ENCODE measurements around the gene UBQLN3. TPM values are rescaled to one million over a fixed set of nuclear protein-coding genes. Genes with fewer than 3 reads are reported as not detected.

The UBQLN3 gene
- total RNA-seq, 1 donor from 2014 or later = not detected

- no peak for TF ChIP-seq CTCF (IDR thresholded peaks at IDR 0.05; ENCODE audit: insufficient read depth, low read length, severe bottlenecking)
- no peaks in the 10 kb centered on the region for H3K27me3 ChIP-seq (ENCODE audit: control insufficient read depth, insufficient read depth, low read length)
- DNase-seq (ENCODE audit: low read depth) (no peak), FAIRE-seq (no peak)
- H3K36me3 ChIP-seq (ENCODE audit: control insufficient read depth, insufficient read depth, low read length) = no peaks in the 10 kb centered on the region
- H3K4me3 ChIP-seq (ENCODE audit: low read depth, low read length) = no peak within 1 kb of the TSS
Measured at GRCh38 chr11:5516599-5516998, 6.8 kb upstream of the UBQLN3 start, which contains the start of gene UBQLNL. Gene UBQLNL (minus strand): TSS chr11:5516699. CDS start chr11:5516441, 258 bp downstream.

- TF ChIP-seq CTCF (IDR thresholded peaks at IDR 0.05; ENCODE audit: insufficient read depth, low read length, severe bottlenecking) = no peak
- no peak overlapping the region for H3K4me3 ChIP-seq (ENCODE audit: low read depth, low read length)
- FAIRE-seq (peak; percentile 32), DNase-seq (ENCODE audit: low read depth) (no peak)
- H3K36me3 ChIP-seq (ENCODE audit: control insufficient read depth, insufficient read depth, low read length) = no peaks in the 10 kb centered on the region
- H3K27me3 ChIP-seq (ENCODE audit: control insufficient read depth, insufficient read depth, low read length) = no peaks in the 10 kb centered on the region
Measured at GRCh38 chr11:5514841-5515240, 5.1 kb upstream of the UBQLN3 start.

- TF ChIP-seq CTCF (IDR thresholded peaks at IDR 0.05; ENCODE audit: insufficient read depth, low read length, severe bottlenecking) = no peak
- DNase-seq (ENCODE audit: low read depth) = no peak
- Histone ChIP-seq H3K4me3 (ENCODE audit: low read depth, low read length) (no peak overlapping the region), H3K27me3 (ENCODE audit: control insufficient read depth, insufficient read depth, low read length) (no peaks in the 10 kb centered on the region), H3K36me3 (ENCODE audit: control insufficient read depth, insufficient read depth, low read length) (no peaks in the 10 kb centered on the region)
- FAIRE-seq = no peak
Measured at GRCh38 chr11:5508605-5509004, 1.2 kb downstream of the UBQLN3 start.

- no peak for TF ChIP-seq CTCF (IDR thresholded peaks at IDR 0.05; ENCODE audit: insufficient read depth, low read length, severe bottlenecking)
- peak; percentile 58 for FAIRE-seq
- H3K4me3 ChIP-seq (ENCODE audit: low read depth, low read length) = no peak overlapping the region
- H3K36me3 ChIP-seq (ENCODE audit: control insufficient read depth, insufficient read depth, low read length) = no peaks in the 10 kb centered on the region
- no peak for DNase-seq (ENCODE audit: low read depth)
- no peaks in the 10 kb centered on the region for H3K27me3 ChIP-seq (ENCODE audit: control insufficient read depth, insufficient read depth, low read length)
Measured at GRCh38 chr11:5507933-5508305, 1.8 kb downstream of the UBQLN3 start.

- DNase-seq (ENCODE audit: low read depth) (no peak), FAIRE-seq (no peak)
- Histone ChIP-seq H3K27me3 (ENCODE audit: control insufficient read depth, insufficient read depth, low read length) (no peaks in the 10 kb centered on the region), H3K4me3 (ENCODE audit: low read depth, low read length) (no peak overlapping the region), H3K36me3 (ENCODE audit: control insufficient read depth, insufficient read depth, low read length) (no peaks in the 10 kb centered on the region)
- no peak for TF ChIP-seq CTCF (IDR thresholded peaks at IDR 0.05; ENCODE audit: insufficient read depth, low read length, severe bottlenecking)
Measured at GRCh38 chr11:5507177-5507932, 2.4 kb downstream of the UBQLN3 start.

Measured in bronchial epithelial cell (primary cell).